ENCODE measurements around the gene SMARCD3.

The SMARCD3 gene

GRCh38 chr7:151208253-151208862, 40.1 kb downstream of the SMARCD3 start:
- no peak overlapping the region for H3K4me3 ChIP-seq
- no peaks in the 10 kb centered on the region for H3K4me1 ChIP-seq
- intact Hi-C loops (cut with DNase I; ENCODE audit: low total_unique reads): no loop called here
- TF ChIP-seq, protein P1, sequence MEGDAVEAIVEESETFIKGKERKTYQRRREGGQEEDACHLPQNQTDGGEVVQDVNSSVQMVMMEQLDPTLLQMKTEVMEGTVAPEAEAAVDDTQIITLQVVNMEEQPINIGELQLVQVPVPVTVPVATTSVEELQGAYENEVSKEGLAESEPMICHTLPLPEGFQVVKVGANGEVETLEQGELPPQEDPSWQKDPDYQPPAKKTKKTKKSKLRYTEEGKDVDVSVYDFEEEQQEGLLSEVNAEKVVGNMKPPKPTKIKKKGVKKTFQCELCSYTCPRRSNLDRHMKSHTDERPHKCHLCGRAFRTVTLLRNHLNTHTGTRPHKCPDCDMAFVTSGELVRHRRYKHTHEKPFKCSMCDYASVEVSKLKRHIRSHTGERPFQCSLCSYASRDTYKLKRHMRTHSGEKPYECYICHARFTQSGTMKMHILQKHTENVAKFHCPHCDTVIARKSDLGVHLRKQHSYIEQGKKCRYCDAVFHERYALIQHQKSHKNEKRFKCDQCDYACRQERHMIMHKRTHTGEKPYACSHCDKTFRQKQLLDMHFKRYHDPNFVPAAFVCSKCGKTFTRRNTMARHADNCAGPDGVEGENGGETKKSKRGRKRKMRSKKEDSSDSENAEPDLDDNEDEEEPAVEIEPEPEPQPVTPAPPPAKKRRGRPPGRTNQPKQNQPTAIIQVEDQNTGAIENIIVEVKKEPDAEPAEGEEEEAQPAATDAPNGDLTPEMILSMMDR (IDR thresholded peaks at IDR 0.05): no peak
- DNase-seq: no peak
- H3K36me3 ChIP-seq: peaks cover 13 to 18% (median 14%) of the 10 kb centered on the region in 3 donors
- H3K27me3 ChIP-seq: peaks cover 0 to 27% of the 10 kb centered on the region in 2 donors
- no peak overlapping the region for H3K27ac ChIP-seq
- no peaks in the 10 kb centered on the region for H3K9me3 ChIP-seq

DNA sequence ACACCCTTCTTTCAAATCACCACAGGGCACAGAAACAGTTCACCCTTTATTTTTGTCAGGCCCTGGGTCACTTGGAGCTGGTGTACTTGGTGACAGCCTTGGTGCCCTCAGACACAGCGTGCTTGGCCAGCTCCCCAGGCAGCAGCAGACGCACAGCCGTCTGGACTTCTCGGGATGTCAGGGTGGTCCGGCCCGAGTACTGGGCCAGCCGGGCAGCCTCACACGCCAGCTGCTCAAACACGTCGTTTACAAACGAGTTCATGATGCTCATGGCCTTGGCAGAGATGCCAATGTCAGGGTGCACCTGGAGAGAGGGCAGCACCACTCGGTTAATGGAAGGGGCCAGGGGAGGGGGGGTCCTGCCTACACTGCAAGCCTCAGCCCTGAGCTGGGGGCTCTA, 40.7 kb downstream of the SMARCD3 start:
- intact Hi-C loops (cut with DNase I; ENCODE audit: low total_unique reads): no loop called here
- TF ChIP-seq, protein P1 (IDR thresholded peaks at IDR 0.05): no peak
- Histone ChIP-seq H3K4me1 (no peaks in the 10 kb centered on the region), H3K4me3 (no peak overlapping the region), H3K27me3 (peaks cover 0 to 28% of the 10 kb centered on the region in 2 donors), H3K9me3 (no peaks in the 10 kb centered on the region), H3K27ac (no peak overlapping the region), H3K36me3 (peaks cover 7 to 12% (median 9%) of the 10 kb centered on the region in 3 donors)
- no peak for DNase-seq

DNA sequence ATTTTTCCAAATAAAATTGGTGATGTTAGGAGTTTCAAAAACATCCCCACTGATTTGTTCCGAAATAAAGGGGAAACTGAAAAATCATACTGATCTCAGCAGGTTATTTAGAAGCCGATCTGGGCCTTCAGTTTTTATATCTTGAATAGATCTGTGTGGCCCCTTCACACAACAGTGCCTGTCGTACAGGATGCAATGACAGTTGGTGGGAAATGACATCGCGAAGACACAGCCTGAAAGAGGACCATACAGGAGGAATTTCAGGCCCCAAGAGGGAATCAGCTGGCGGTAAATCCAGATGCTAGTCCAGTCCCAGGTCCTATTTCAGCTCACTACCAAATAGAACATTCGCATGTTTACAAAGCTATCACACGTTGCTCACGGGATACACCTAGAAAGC, 41.2 kb downstream of the SMARCD3 start:
- no peak for DNase-seq
- H3K27ac ChIP-seq: no peak overlapping the region
- H3K4me1 ChIP-seq: no peaks in the 10 kb centered on the region
- no peaks in the 10 kb centered on the region for H3K9me3 ChIP-seq
- no peak overlapping the region for H3K4me3 ChIP-seq
- peaks cover 3 to 7% (median 5%) of the 10 kb centered on the region in 3 donors for H3K36me3 ChIP-seq
- TF ChIP-seq, protein P1 (IDR thresholded peaks at IDR 0.05): no peak
- intact Hi-C loops (cut with DNase I; ENCODE audit: low total_unique reads): no loop called here
- peaks cover 0 to 28% of the 10 kb centered on the region in 2 donors for H3K27me3 ChIP-seq

GRCh38 chr7:151206914-151207313, 41.6 kb downstream of the SMARCD3 start:
- intact Hi-C loops (cut with DNase I; ENCODE audit: low total_unique reads): no loop called here
- TF ChIP-seq, protein P1 (IDR thresholded peaks at IDR 0.05): no peak
- DNase-seq: no peak
- Histone ChIP-seq H3K27me3 (peaks cover 0 to 28% of the 10 kb centered on the region in 2 donors), H3K36me3 (peaks cover 0 to 5% (median 4%) of the 10 kb centered on the region in 3 donors), H3K9me3 (no peaks in the 10 kb centered on the region), H3K4me1 (no peaks in the 10 kb centered on the region), H3K4me3 (no peak overlapping the region), H3K27ac (no peak overlapping the region)

DNA sequence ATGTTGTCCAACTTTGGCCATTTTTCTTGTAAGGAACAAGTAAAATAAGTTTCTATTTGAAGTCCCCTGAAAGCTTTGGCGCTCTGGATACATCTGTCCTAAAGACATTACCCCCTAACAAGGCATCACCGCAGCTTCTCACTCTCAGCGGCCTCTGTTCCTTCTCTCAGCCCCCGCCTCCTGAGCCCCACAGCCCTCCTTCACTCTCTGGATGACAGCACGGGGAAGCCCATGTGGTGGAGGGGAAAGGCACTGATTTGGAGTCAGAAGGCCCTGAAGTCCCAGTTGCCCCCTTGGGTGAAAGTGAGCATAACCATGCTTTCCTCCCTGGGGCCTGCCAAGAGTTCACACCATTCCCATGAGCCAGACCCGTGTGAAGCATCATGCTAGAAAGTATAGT, 42.8 kb downstream of the SMARCD3 start:
- H3K36me3 ChIP-seq: peaks cover 0 to 2% (median 0%) of the 10 kb centered on the region in 3 donors
- H3K27ac ChIP-seq: no peak overlapping the region
- H3K4me1 ChIP-seq: no peaks in the 10 kb centered on the region
- no peaks in the 10 kb centered on the region for H3K9me3 ChIP-seq
- no peak overlapping the region for H3K4me3 ChIP-seq
- peaks cover 0 to 28% of the 10 kb centered on the region in 2 donors for H3K27me3 ChIP-seq
- no peak for DNase-seq
- intact Hi-C loops (cut with DNase I; ENCODE audit: low total_unique reads): no loop called here
- TF ChIP-seq, protein P1 (IDR thresholded peaks at IDR 0.05): no peak
